PC-9 (cell line): Measurements from ENCODE around the gene SHISA5. TPM values are rescaled to one million over a fixed set of nuclear protein-coding genes. Genes with fewer than 3 reads are reported as not detected.
"Not testable (repeated sequence)": the region's sequence is repeated elsewhere in the genome, so short reads cannot be mapped to it uniquely, and the experiment has no call there.

ENCODE experiments used
- BruUV-seq: library from RNA; stranded (reverse); fragments of 400-500 nt; replicated peaks from 2 replicates; lab custom pipeline; 2021; lab: Mats Ljungman, UMichigan
- CTCF ChIA-PET: fragments of 300-600 bp; sonication (Branson Sonifier 250); formaldehyde crosslinking; loops from one replicate; lab custom pipeline; 2022; ENCODE audit warnings: antibody characterized with exemption; lab: Charles Lee
- POLR2A ChIA-PET: fragments of 300-600 bp; sonication (Branson Sonifier 250); formaldehyde crosslinking; loops from one replicate; lab custom pipeline; 2022; ENCODE audit warnings: antibody characterized with exemption; ENCODE audit not compliant: unreplicated experiment; lab: Charles Lee
- DNase-seq, 2 experiments: peaks; one replicate each; pipeline versions ENCODE4 v3.0.0 to v3.0.0-alpha.2; 2015 to 2022; ENCODE audit warnings: mixed read lengths in 1 of 2
- H2AFZ ChIP-seq: fragments of 200-600 bp; sonication (generic); 2 replicates; pipeline ENCODE4 v1.8.1; 2017; ENCODE audit warnings: antibody characterized with exemption
- H3F3A ChIP-seq: fragments of 200-600 bp; sonication (generic); 2 replicates; pipeline ENCODE4 v1.8.1; 2017; ENCODE audit warnings: antibody characterized with exemption, mild to moderate bottlenecking, low read depth; ENCODE audit not compliant: insufficient read depth
- H3K27ac ChIP-seq: fragments of 200-600 bp; sonication (generic); 2 replicates; pipeline ENCODE4 v1.6.1; 2016; ENCODE audit warnings: mixed run types
- H3K27me3 ChIP-seq: fragments of 200-600 bp; sonication (generic); 2 replicates; pipeline ENCODE4 v1.6.1; 2016; ENCODE audit warnings: low read depth, mixed run types; ENCODE audit not compliant: insufficient read depth
- H3K36me3 ChIP-seq: fragments of 200-600 bp; sonication (generic); 2 replicates; pipeline ENCODE4 v1.6.1; 2016; ENCODE audit warnings: low read depth, mixed run types
- H3K4me1 ChIP-seq: fragments of 200-600 bp; sonication (generic); replicated peaks from 2 replicates; pipeline ENCODE4 v1.6.1; 2016; ENCODE audit warnings: mixed run types; ENCODE audit not compliant: insufficient read depth
- H3K4me2 ChIP-seq: fragments of 200-600 bp; sonication (generic); 2 replicates; pipeline ENCODE4 v1.6.1; 2017; ENCODE audit warnings: mixed run types
- H3K4me3 ChIP-seq: fragments of 200-600 bp; sonication (generic); 2 replicates; pipeline ENCODE4 v1.6.1; 2016; ENCODE audit warnings: mixed run types
- H3K79me2 ChIP-seq: fragments of 200-600 bp; sonication (generic); 2 replicates; pipeline ENCODE4 v1.6.1; 2017; ENCODE audit warnings: low read depth, mixed run types
- H3K9me2 ChIP-seq: fragments of 200-600 bp; sonication (generic); 2 replicates; pipeline ENCODE4 v1.8.1; 2017; ENCODE audit warnings: mild to moderate bottlenecking; ENCODE audit not compliant: insufficient read depth
- H3K9me3 ChIP-seq: fragments of 200-600 bp; sonication (generic); 2 replicates; pipeline ENCODE4 v1.8.1; 2016; ENCODE audit warnings: low read depth; ENCODE audit not compliant: insufficient read depth
- H4K20me1 ChIP-seq: fragments of 200-600 bp; sonication (generic); 2 replicates; pipeline ENCODE4 v1.8.1; 2017; ENCODE audit not compliant: insufficient read depth
- CTCF ChIP-seq: fragments of 200-600 bp; sonication (generic); conservative IDR thresholded peaks from 2 replicates; pipeline ENCODE4 v1.6.1; 2017; ENCODE audit warnings: mixed run types, antibody characterized with exemption, mild to moderate bottlenecking, moderate library complexity
- EZH2 ChIP-seq: fragments of 200-600 bp; sonication (generic); IDR thresholded peaks from 2 replicates; pipeline ENCODE4 v1.8.0; 2017; ENCODE audit warnings: antibody characterized with exemption, low read depth
- intact Hi-C: fragments of 100-400 bp; cut with micrococcal nuclease; formaldehyde crosslinking; loops from one replicate; pipeline ENCODE4 v1.10.0; 2022; ENCODE audit not compliant: unreplicated experiment
- total RNA-seq: library from RNA; stranded (reverse); gene quantifications from 2 replicates; pipeline ENCODE4 v1.2.3, GENCODE V29; 2021

SHISA5 gene
- total RNA-seq, 1 experiment from 2014 or later: 133 TPM

DNA sequence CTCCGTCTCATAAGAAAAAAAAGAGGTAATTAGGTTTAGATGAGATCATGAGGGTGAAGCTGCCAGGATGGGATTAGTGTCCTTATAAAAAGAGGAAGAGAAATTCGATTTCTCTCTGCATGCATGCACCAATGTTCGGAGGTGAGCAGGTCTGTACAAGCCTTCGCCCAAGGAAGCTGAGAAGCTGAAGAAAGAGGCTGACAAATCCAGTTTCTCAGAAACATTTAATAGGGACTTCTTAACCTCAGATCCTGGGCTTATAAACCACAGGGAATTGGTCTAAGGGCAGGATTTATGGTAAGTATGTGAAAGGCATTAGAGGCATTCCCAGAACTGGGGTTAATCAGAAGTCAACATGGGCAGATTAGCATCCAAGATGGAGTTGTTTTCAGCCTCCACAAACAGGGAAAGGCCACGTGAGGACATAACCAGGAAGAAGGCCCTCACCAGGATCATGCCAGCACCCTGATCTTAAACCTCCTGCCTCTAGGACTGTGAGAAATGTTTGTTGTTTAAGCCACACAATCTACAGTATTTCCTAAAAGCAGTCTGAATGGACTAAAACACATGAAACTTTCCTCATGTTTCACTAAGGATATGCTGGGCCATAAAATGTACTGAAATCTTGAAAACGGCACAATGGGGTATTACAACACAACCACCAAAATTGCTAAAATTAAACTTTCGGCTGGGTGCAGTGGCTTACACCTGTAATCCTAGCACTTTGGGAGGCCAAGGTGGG is 11.3 kb downstream of the SHISA5 start:
- intact Hi-C loops: no loop called here
- no peak for TF ChIP-seq CTCF
- TF ChIP-seq EZH2: no peak
- Histone ChIP-seq H3K9me3 (no peaks in the 10 kb centered on the region), H2AFZ (no peak overlapping the region), H4K20me1 (no peaks in the 10 kb centered on the region), H3K27ac (no peak overlapping the region), H3K9me2 (no peaks in the 10 kb centered on the region), H3K4me2 (no peak overlapping the region), H3K36me3 (no peaks in the 10 kb centered on the region), H3F3A (no peaks in the 10 kb centered on the region), H3K27me3 (no peaks in the 10 kb centered on the region), H3K4me3 (no peak overlapping the region), H3K79me2 (no peaks in the 10 kb centered on the region), H3K4me1 (no peaks in the 10 kb centered on the region)
- DNase-seq: no peak
- no TSS peak for BruUV-seq
- ChIA-PET CTCF (interaction anchor here (0.7 kb wide), 1 partner anchor 56 kb away, joined by 5 read pairs; no protein-coding TSS in a partner anchor), POLR2A (no interaction called here)

- H3K27ac ChIP-seq: no peak overlapping the region
- H3K4me2 ChIP-seq: no peak overlapping the region
- H3K9me2 ChIP-seq: no peaks in the 10 kb centered on the region
- BruUV-seq: no TSS peak
- no peak overlapping the region for H2AFZ ChIP-seq
- no peaks in the 10 kb centered on the region for H3K27me3 ChIP-seq
- no peak overlapping the region for H3K4me3 ChIP-seq
- no peak for DNase-seq
- ChIA-PET POLR2A (no interaction called here), CTCF (no interaction called here)
- TF ChIP-seq EZH2 (no peak), CTCF (no peak)
- H3F3A ChIP-seq: no peaks in the 10 kb centered on the region
- no peaks in the 10 kb centered on the region for H3K79me2 ChIP-seq
- H3K4me1 ChIP-seq: no peaks in the 10 kb centered on the region
- H4K20me1 ChIP-seq: no peaks in the 10 kb centered on the region
- no peaks in the 10 kb centered on the region for H3K9me3 ChIP-seq
- intact Hi-C loops: no loop called here
- H3K36me3 ChIP-seq: no peaks in the 10 kb centered on the region
Observed at GRCh38 chr3:48486952-48487351, 17.0 kb downstream of the SHISA5 start.

GRCh38 chr3:48482822-48483221 is 21.2 kb downstream of the SHISA5 start:
- H3K36me3 ChIP-seq, H3K79me2 ChIP-seq, H2AFZ ChIP-seq, intact Hi-C loops, H3K4me1 ChIP-seq, H3K4me3 ChIP-seq, H3K9me3 ChIP-seq, H3F3A ChIP-seq, BruUV-seq, DNase-seq, POLR2A ChIA-PET, H3K27me3 ChIP-seq, H3K9me2 ChIP-seq, CTCF ChIA-PET, H4K20me1 ChIP-seq, H3K4me2 ChIP-seq, H3K27ac ChIP-seq: not testable (repeated sequence)

- H3K4me2 ChIP-seq, H3K36me3 ChIP-seq, intact Hi-C loops, DNase-seq, H3K4me3 ChIP-seq, H3K9me2 ChIP-seq, H3K79me2 ChIP-seq, H2AFZ ChIP-seq, H3F3A ChIP-seq, H3K27ac ChIP-seq, POLR2A ChIA-PET, BruUV-seq, CTCF ChIA-PET, H3K4me1 ChIP-seq, H3K27me3 ChIP-seq, H4K20me1 ChIP-seq, H3K9me3 ChIP-seq: not testable (repeated sequence)
Observed at GRCh38 chr3:48480891-48481290, 23.1 kb downstream of the SHISA5 start.
